Common myeloid progenitor, CD34-positive (primary cell): Measurements from ENCODE around the gene CRYAA.
"Not testable (repeated sequence)": the region's sequence is repeated elsewhere in the genome, so short reads cannot be mapped to it uniquely, and the experiment has no call there.

Experiments
- CTCF ChIA-PET: fragments of 350-600 bp; sonication (Branson Sonifier 250); formaldehyde crosslinking; loops from one replicate; lab custom pipeline; 2021; ENCODE audit warnings: antibody characterized with exemption; lab: Charles Lee
- POLR2A ChIA-PET: fragments of 350-600 bp; sonication (Branson Sonifier 250); formaldehyde crosslinking; loops from one replicate; lab custom pipeline; 2021; ENCODE audit warnings: antibody characterized with exemption; lab: Charles Lee
- DNase-seq, 3 donors: peaks; one replicate each; pipeline versions ENCODE4 v3.0.0 to v3.0.0-alpha.2; 2013
- H3K27ac ChIP-seq, 2 experiments: 1 replicate in 1 of 2; 2 replicates in 1 of 2; pipeline ENCODE4 v1.7.0; 2013; ENCODE audit warnings: inconsistent platforms in 2 of 2, low read length in 2 of 2, mild to moderate bottlenecking in 2 of 2, low read depth in 1 of 2, moderate library complexity in 1 of 2; ENCODE audit not compliant: severe bottlenecking in 2 of 2, insufficient read depth in 1 of 2, poor library complexity in 1 of 2
- H3K27me3 ChIP-seq, 5 experiments: replicated peaks in 2 of 5; 1 replicate in 3 of 5; 2 replicates in 2 of 5; pipeline versions ENCODE4 v1.6.1 to v1.7.0; 2013; ENCODE audit warnings: low read length in 4 of 5, mild to moderate bottlenecking in 2 of 5, moderate library complexity in 2 of 5, inconsistent platforms in 1 of 5; ENCODE audit not compliant: insufficient read depth in 5 of 5, control insufficient read depth in 4 of 5
- H3K36me3 ChIP-seq, 4 experiments: 1 replicate in 2 of 4; 2 replicates in 2 of 4; pipeline versions ENCODE4 v1.6.1 to v1.7.0; 2013; ENCODE audit warnings: low read length in 3 of 4, control low read depth in 1 of 4, mild to moderate bottlenecking in 1 of 4; ENCODE audit not compliant: control insufficient read depth in 4 of 4, insufficient read depth in 4 of 4
- H3K4me1 ChIP-seq, 4 experiments: 1 replicate in 3 of 4; 2 replicates in 1 of 4; pipeline versions ENCODE4 v1.6.1 to v1.7.1; 2013; ENCODE audit warnings: low read length in 3 of 4, mild to moderate bottlenecking in 3 of 4, control low read depth in 1 of 4, inconsistent platforms in 1 of 4, moderate library complexity in 1 of 4; ENCODE audit not compliant: control insufficient read depth in 4 of 4, insufficient read depth in 4 of 4; ENCODE audit errors: control extremely low read depth in 1 of 4
- H3K4me3 ChIP-seq, 7 experiments: 1 replicate in 4 of 7; 2 replicates in 3 of 7; pipeline versions ENCODE4 v1.5.1 to v1.7.0; 2013; ENCODE audit warnings: mild to moderate bottlenecking in 7 of 7, low read length in 6 of 7, moderate library complexity in 6 of 7, inconsistent platforms in 2 of 7, low read depth in 2 of 7, control low read depth in 1 of 7; ENCODE audit not compliant: insufficient read depth in 4 of 7, control insufficient read depth in 1 of 7; ENCODE audit errors: extremely low read depth in 1 of 7
- H3K9me3 ChIP-seq, 5 experiments: 1 replicate in 4 of 5; 2 replicates in 1 of 5; pipeline versions ENCODE4 v1.6.1 to v1.7.1; 2013; ENCODE audit warnings: low read length in 4 of 5, mild to moderate bottlenecking in 2 of 5, inconsistent platforms in 1 of 5, low read depth in 1 of 5, moderate library complexity in 1 of 5; ENCODE audit not compliant: control insufficient read depth in 4 of 5, insufficient read depth in 2 of 5; ENCODE audit errors: control extremely low read depth in 1 of 5
- WGBS: methylation state at CpG from one replicate; pipeline ENCODE4 v1.1.5; 2013; ENCODE audit not compliant: insufficient coverage; 5-methylcytosine and 5-hydroxymethylcytosine counted together

The CRYAA gene

GRCh38 chr21:43177043-43177906 is 8.5 kb downstream of the CRYAA start:
- POLR2A ChIA-PET, H3K27me3 ChIP-seq, H3K4me1 ChIP-seq, H3K9me3 ChIP-seq, H3K27ac ChIP-seq, CTCF ChIA-PET, DNase-seq, H3K4me3 ChIP-seq, H3K36me3 ChIP-seq: not testable (repeated sequence)
- no CpG with 5 or more reads among the region's 20 CpGs for WGBS

- H3K4me1 ChIP-seq, H3K4me3 ChIP-seq, H3K36me3 ChIP-seq, CTCF ChIA-PET, POLR2A ChIA-PET, DNase-seq, H3K27me3 ChIP-seq, H3K9me3 ChIP-seq, H3K27ac ChIP-seq: not testable (repeated sequence)
- WGBS = no CpG with 5 or more reads among the region's 22 CpGs
Observed at GRCh38 chr21:43178175-43178826, 9.5 kb downstream of the CRYAA start.

GRCh38 chr21:43181033-43181432 is 12.2 kb downstream of the CRYAA start:
- DNase-seq, H3K27me3 ChIP-seq, H3K27ac ChIP-seq, H3K9me3 ChIP-seq, CTCF ChIA-PET, H3K4me3 ChIP-seq, POLR2A ChIA-PET, H3K36me3 ChIP-seq, H3K4me1 ChIP-seq: not testable (repeated sequence)
- WGBS = no CpG with 5 or more reads among the region's 15 CpGs

GRCh38 chr21:43187268-43187667 is 18.5 kb downstream of the CRYAA start:
- whole genome bisulfite sequencing = no CpG with 5 or more reads among the region's 7 CpGs
- POLR2A ChIA-PET, H3K4me3 ChIP-seq, DNase-seq, H3K27ac ChIP-seq, H3K36me3 ChIP-seq, H3K27me3 ChIP-seq, CTCF ChIA-PET, H3K9me3 ChIP-seq, H3K4me1 ChIP-seq: not testable (repeated sequence)

GRCh38 chr21:43187715-43188114 is 18.9 kb downstream of the CRYAA start:
- DNase-seq = no peak
- Histone ChIP-seq H3K4me1 (peaks cover 0 to 3% (median 0%) of the 10 kb centered on the region in 4 experiments), H3K27me3 (peaks cover 0 to 5% (median 0%) of the 10 kb centered on the region in 5 experiments), H3K9me3 (no peaks in the 10 kb centered on the region), H3K27ac (no peak overlapping the region), H3K36me3 (no peaks in the 10 kb centered on the region), H3K4me3 (no peak overlapping the region)
- WGBS = 93% methylated on average over 3 of the region's 4 CpGs
- ChIA-PET POLR2A (no interaction called here), CTCF (no interaction called here)

GRCh38 chr21:43188181-43188580 is 19.4 kb downstream of the CRYAA start:
- DNase-seq = no peak
- H3K4me3 ChIP-seq = no peak overlapping the region
- 91% methylated on average over 6 of the region's 8 CpGs for WGBS
- no peak overlapping the region for H3K27ac ChIP-seq
- H3K9me3 ChIP-seq = no peaks in the 10 kb centered on the region
- H3K36me3 ChIP-seq = no peaks in the 10 kb centered on the region
- peaks cover 0 to 5% (median 0%) of the 10 kb centered on the region in 5 experiments for H3K27me3 ChIP-seq
- H3K4me1 ChIP-seq = peaks cover 0 to 3% (median 0%) of the 10 kb centered on the region in 4 experiments
- CTCF ChIA-PET = no interaction called here
- POLR2A ChIA-PET = no interaction called here

- POLR2A ChIA-PET = no interaction called here
- Histone ChIP-seq H3K27ac (no peak overlapping the region), H3K4me1 (peaks cover 0 to 6% (median 2%) of the 10 kb centered on the region in 4 experiments), H3K9me3 (no peaks in the 10 kb centered on the region), H3K4me3 (no peak overlapping the region), H3K36me3 (no peaks in the 10 kb centered on the region), H3K27me3 (peaks cover 0 to 5% (median 0%) of the 10 kb centered on the region in 5 experiments)
- WGBS = 71% methylated on average over 10 of the region's 15 CpGs
- DNase-seq = peak in 1 of 3 donors; percentile 13
- CTCF ChIA-PET = no interaction called here
Observed at GRCh38 chr21:43188592-43189210, 19.9 kb downstream of the CRYAA start.
